ENCODE results near the gene CCM2. TPM values are rescaled to one million over a fixed set of nuclear protein-coding genes. Genes with fewer than 3 reads are reported as not detected.
A peak's percentile ranks its signal among the peaks of the same experiment; 100 is the strongest.

The CCM2 gene
- total RNA-seq, 2 experiments from 2014 or later, result 48.8 to 52.8 TPM

GRCh38 chr7:44995555-44996493, 4.2 kb upstream of the CCM2 start:
- ATAC-seq (ENCODE audit: poor library complexity) (no peak), DNase-seq (peak in 6 of 14 experiments; percentile 32 to 78 (median 62))
- H3K27me3 ChIP-seq (ENCODE audit: control insufficient read depth in 1 of 2, insufficient read depth in 2 of 2, low read length in 2 of 2), result no peaks in the 10 kb centered on the region
- POLR2A ChIA-PET, result interaction anchor here (0.6 to 10.2 kb wide), 6 partner anchors 9 to 1202 kb away, joined by 3 to 367 read pairs (median 6); partner anchors contain the start of gene MYO1G
- H3K4me1 ChIP-seq (ENCODE audit: insufficient read depth, low read length), result peaks cover 43% of the 10 kb centered on the region
- no peaks in the 10 kb centered on the region for H3K36me3 ChIP-seq (ENCODE audit: insufficient read depth, low read length)
- no peak overlapping the region for H3K4me3 ChIP-seq (ENCODE audit: low read length)
- peak overlapping the region; percentile 79 for H3K27ac Mint-ChIP-seq
- TF ChIP-seq CTCF (IDR thresholded peaks at IDR 0.05), result no peak
- peak overlapping the region; percentile 18 to 25 for H3K27ac ChIP-seq (ENCODE audit: low read depth in 1 of 2, low read length in 2 of 2)
- peaks cover 35% of the 10 kb centered on the region for H3K4me1 Mint-ChIP-seq (ENCODE audit: low read depth)
- H3K4me3 Mint-ChIP-seq, result peak overlapping the region; percentile 68
- no peaks in the 10 kb centered on the region for H3K9me3 ChIP-seq (ENCODE audit: control insufficient read depth in 1 of 2, insufficient read depth in 1 of 2, low read length in 2 of 2)
- intact Hi-C loops (cut with DNase I, micrococcal nuclease), result loop anchor here in 1 of 2 experiments (5.0 kb wide), 1 partner anchor 109 kb away; the partner anchor contains the start of gene PURB
- CTCF ChIA-PET, result interaction anchor here (1.0 to 7.6 kb wide), 2 partner anchors 22 to 140 kb away, joined by 4 to 62 read pairs; no protein-coding TSS in a partner anchor
- H3K9me3 Mint-ChIP-seq, result no peaks in the 10 kb centered on the region
- no peaks in the 10 kb centered on the region for H3K27me3 Mint-ChIP-seq
- H3K36me3 Mint-ChIP-seq (ENCODE audit: low read depth), result peaks cover 6% of the 10 kb centered on the region

GRCh38 chr7:44998153-44998871, 1.7 kb upstream of the CCM2 start:
- Histone ChIP-seq H3K27me3 (ENCODE audit: control insufficient read depth in 1 of 2, insufficient read depth in 2 of 2, low read length in 2 of 2) (no peaks in the 10 kb centered on the region), H3K9me3 (ENCODE audit: control insufficient read depth in 1 of 2, insufficient read depth in 1 of 2, low read length in 2 of 2) (no peaks in the 10 kb centered on the region), H3K27ac (ENCODE audit: low read depth in 1 of 2, low read length in 2 of 2) (peak overlapping the region in 1 of 2 donors; percentile 78), H3K4me1 (ENCODE audit: insufficient read depth, low read length) (peaks cover 60% of the 10 kb centered on the region), H3K4me3 (ENCODE audit: low read length) (no peak overlapping the region), H3K36me3 (ENCODE audit: insufficient read depth, low read length) (peaks cover 8% of the 10 kb centered on the region)
- Mint-ChIP-seq H3K27me3 (no peaks in the 10 kb centered on the region), H3K36me3 (ENCODE audit: low read depth) (peaks cover 13% of the 10 kb centered on the region), H3K4me3 (peak overlapping the region; percentile 99), H3K4me1 (ENCODE audit: low read depth) (peaks cover 48% of the 10 kb centered on the region), H3K27ac (peak overlapping the region; percentile 99), H3K9me3 (no peaks in the 10 kb centered on the region)
- ChIA-PET POLR2A (interaction anchor here (0.7 to 10.2 kb wide), 11 partner anchors 8 to 508 kb away, joined by 3 to 367 read pairs (median 13); partner anchors contain the start of genes MYO1G, TBRG4 and TMED4), CTCF (interaction anchor here (0.9 to 7.6 kb wide), 4 partner anchors 12 to 30 kb away, joined by 4 to 62 read pairs (median 6); partner anchors contain the start of gene MYO1G)
- TF ChIP-seq CTCF (IDR thresholded peaks at IDR 0.05), result no peak
- intact Hi-C loops (cut with DNase I, micrococcal nuclease), result loop anchor here in 1 of 2 experiments (5.0 kb wide), 1 partner anchor 111 kb away; the partner anchor contains the start of gene PURB
- DNase-seq (no peak), ATAC-seq (ENCODE audit: poor library complexity) (no peak)
